Natural killer cell (primary cell): ENCODE data around the gene TBC1D10B. TPM values are rescaled to one million over a fixed set of nuclear protein-coding genes. Genes with fewer than 3 reads are reported as not detected.
A peak's percentile ranks its signal among the peaks of the same experiment; 100 is the strongest.

ENCODE experiments used
- ATAC-seq, 3 donors: fragments of 150-1000 bp in 2 of 3; fragments of 200-7000 bp in 1 of 3; cut with Tn5 transposase; 1 replicate in 1 of 3; 2 replicates in 2 of 3; pipeline ENCODE4 v1.10.0; 2021; ENCODE audit warnings: mild to moderate bottlenecking in 2 of 3, moderate library complexity in 2 of 3
- DNase-seq, 2 donors: peaks; one replicate each; pipeline versions ENCODE4 v3.0.0 to v3.0.0-alpha.2; 2013 to 2021; ENCODE audit warnings: mixed read lengths in 1 of 2
- H3K27ac ChIP-seq: one replicate; pipeline ENCODE4 v1.5.1; 2013; ENCODE audit warnings: mild to moderate bottlenecking, low read length
- H3K27me3 ChIP-seq: one replicate; pipeline ENCODE4 v1.6.1; 2013; ENCODE audit warnings: low read length; ENCODE audit not compliant: control insufficient read depth, insufficient read depth
- H3K36me3 ChIP-seq: one replicate; pipeline ENCODE4 v1.6.1; 2013; ENCODE audit warnings: low read length; ENCODE audit not compliant: control insufficient read depth, insufficient read depth
- H3K4me1 ChIP-seq: one replicate; pipeline ENCODE4 v1.6.1; 2013; ENCODE audit warnings: low read length; ENCODE audit not compliant: control insufficient read depth, insufficient read depth
- H3K4me3 ChIP-seq: one replicate; pipeline ENCODE4 v1.5.1; 2013; ENCODE audit warnings: low read length
- H3K9me3 ChIP-seq: one replicate; pipeline ENCODE4 v1.6.1; 2013; ENCODE audit warnings: low read length; ENCODE audit not compliant: control insufficient read depth, insufficient read depth
- H3K27ac Mint-ChIP-seq, 2 donors: one replicate each; pipeline ENCODE4 v1.8.0; 2022; ENCODE audit warnings: mild to moderate bottlenecking in 2 of 2, mixed read lengths in 2 of 2, moderate library complexity in 1 of 2
- H3K27me3 Mint-ChIP-seq, 2 donors: one replicate each; pipeline ENCODE4 v1.8.0; 2022; ENCODE audit warnings: low read depth in 2 of 2, mixed read lengths in 2 of 2
- H3K36me3 Mint-ChIP-seq: one replicate; pipeline ENCODE4 v1.8.0; 2022; ENCODE audit warnings: mixed read lengths
- H3K4me1 Mint-ChIP-seq, 2 donors: one replicate each; pipeline ENCODE4 v1.8.0; 2022; ENCODE audit warnings: mixed read lengths in 2 of 2
- H3K4me3 Mint-ChIP-seq: one replicate; pipeline ENCODE4 v1.8.0; 2022; ENCODE audit warnings: mild to moderate bottlenecking, moderate library complexity, mixed read lengths
- H3K9me3 Mint-ChIP-seq, 2 donors: one replicate each; pipeline ENCODE4 v1.8.0; 2022; ENCODE audit warnings: mixed read lengths in 2 of 2
- WGBS: methylation state at CpG from one replicate; pipeline ENCODE4 v1.1.7; 2013; ENCODE audit warnings: missing lambda C conversion rate; ENCODE audit not compliant: insufficient coverage; 5-methylcytosine and 5-hydroxymethylcytosine counted together
- intact Hi-C: fragments of 100-400 bp; cut with micrococcal nuclease; formaldehyde crosslinking; loops from one replicate; pipeline ENCODE4 v1.14.2; 2022
- total RNA-seq, 4 donors: library from RNA; stranded (reverse); fragments of 120-200 nt in 1 of 4; gene quantifications; one replicate each; pipeline versions ENCODE4 v1.2.3 to v1.2.4, GENCODE V29; 2013 to 2022
- TF ChIP-seq, protein P1 (sequence below): fragments of 200-600 bp; IDR thresholded peaks from one replicate; pipeline ENCODE4 v1.8.0; 2022; ENCODE audit warnings: antibody characterized with exemption

The TBC1D10B gene
- total RNA-seq, 3 donors from 2014 or later (not counting 1 experiment from before 2014, with no cell fraction given): 43.0 to 55.3 (median 50.2) TPM

DNA sequence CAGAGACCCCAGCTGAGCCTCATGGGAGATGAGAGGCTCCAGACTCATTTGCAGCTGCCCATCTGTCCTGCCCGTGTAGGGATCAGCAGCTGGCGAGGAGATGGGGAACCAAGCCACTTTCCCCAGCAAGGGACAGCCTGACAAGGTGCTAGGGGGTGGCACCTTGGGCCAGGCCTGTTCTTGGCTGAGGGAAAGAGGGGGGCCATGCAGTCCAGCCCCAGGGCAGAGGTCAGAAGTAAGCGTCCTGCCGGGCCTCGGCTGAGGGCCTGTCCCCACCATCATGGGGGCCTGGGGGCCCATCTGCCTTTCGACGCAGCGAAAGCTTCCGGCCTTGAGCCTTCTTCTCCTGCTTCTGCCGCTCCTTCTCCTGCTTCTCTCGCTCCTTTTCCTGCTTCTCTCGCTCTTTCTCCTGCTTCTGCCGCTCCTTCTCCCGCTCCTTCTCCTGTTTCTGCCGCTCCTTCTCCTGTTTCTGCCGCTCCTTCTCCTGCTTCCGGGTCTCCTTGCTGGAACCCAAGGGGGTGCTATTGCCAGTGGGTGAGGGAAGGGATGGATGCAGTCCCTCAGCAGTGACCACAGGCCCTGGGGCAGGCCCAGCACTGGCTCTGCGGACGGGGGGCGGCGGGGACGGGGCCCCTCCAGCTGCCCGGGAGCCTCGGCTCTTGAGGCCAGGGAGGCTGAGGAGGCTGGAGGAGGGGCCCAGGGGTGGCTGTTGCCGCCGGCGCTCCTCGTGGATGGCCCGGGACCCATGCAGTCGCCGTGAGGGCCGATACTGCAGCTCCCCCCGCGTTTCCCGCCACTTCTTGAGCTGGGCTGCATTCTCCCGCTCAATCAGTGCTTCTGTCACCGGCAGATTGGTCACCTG lies 12.3 kb downstream of the TBC1D10B start:
- peaks cover 9% of the 10 kb centered on the region for H3K36me3 Mint-ChIP-seq
- intact Hi-C loops: no loop called here
- no peak overlapping the region for H3K27ac ChIP-seq

DNA sequence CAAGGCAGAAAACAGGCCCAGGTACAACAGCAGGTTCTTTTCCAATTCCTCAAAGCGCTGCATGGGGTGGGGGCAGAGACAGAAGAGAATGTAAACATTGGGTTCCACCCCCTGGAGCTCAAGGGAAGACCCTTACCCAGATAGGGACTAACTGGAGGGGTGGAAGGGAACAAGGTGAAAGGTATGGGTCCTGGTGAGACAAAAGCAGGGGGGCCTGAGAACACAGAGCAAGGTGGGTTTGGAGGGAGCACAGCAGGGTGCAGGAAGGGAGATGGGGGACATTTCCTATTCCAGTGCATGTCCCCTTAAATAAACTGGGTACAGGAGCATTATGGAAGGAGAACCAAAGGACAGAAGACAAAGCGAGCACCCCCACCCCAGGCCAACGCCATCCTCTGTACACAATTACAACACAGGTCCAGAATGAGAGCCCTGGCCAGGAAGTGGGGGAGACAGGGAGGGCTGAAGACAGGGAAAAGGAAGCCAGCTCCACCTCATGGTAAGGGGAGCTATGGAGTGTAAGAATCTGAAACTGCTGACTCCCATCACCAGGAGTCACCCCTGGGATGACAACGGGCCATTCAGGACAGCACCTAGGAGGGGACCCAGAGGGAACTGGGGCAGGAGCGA lies 13.1 kb downstream of the TBC1D10B start:
- no peaks in the 10 kb centered on the region for H3K9me3 Mint-ChIP-seq
- H3K4me1 Mint-ChIP-seq: peaks cover 49 to 51% of the 10 kb centered on the region in 2 donors
- DNase-seq (peak in 1 of 2 donors; percentile 4), ATAC-seq (no peak)
- H3K27ac Mint-ChIP-seq: peak overlapping the region; percentile 96 to 98
- TF ChIP-seq, protein P1, sequence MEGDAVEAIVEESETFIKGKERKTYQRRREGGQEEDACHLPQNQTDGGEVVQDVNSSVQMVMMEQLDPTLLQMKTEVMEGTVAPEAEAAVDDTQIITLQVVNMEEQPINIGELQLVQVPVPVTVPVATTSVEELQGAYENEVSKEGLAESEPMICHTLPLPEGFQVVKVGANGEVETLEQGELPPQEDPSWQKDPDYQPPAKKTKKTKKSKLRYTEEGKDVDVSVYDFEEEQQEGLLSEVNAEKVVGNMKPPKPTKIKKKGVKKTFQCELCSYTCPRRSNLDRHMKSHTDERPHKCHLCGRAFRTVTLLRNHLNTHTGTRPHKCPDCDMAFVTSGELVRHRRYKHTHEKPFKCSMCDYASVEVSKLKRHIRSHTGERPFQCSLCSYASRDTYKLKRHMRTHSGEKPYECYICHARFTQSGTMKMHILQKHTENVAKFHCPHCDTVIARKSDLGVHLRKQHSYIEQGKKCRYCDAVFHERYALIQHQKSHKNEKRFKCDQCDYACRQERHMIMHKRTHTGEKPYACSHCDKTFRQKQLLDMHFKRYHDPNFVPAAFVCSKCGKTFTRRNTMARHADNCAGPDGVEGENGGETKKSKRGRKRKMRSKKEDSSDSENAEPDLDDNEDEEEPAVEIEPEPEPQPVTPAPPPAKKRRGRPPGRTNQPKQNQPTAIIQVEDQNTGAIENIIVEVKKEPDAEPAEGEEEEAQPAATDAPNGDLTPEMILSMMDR: no peak
- intact Hi-C loops: no loop called here
- no peak overlapping the region for H3K4me3 ChIP-seq
- no peaks in the 10 kb centered on the region for H3K27me3 Mint-ChIP-seq
- H3K27me3 ChIP-seq: no peaks in the 10 kb centered on the region
- no peak overlapping the region for H3K4me3 Mint-ChIP-seq
- peaks cover 34% of the 10 kb centered on the region for H3K4me1 ChIP-seq
- peaks cover 1% of the 10 kb centered on the region for H3K36me3 Mint-ChIP-seq
- H3K27ac ChIP-seq: no peak overlapping the region
- 96% methylated on average over 3 of the region's 5 CpGs for WGBS
- H3K9me3 ChIP-seq: no peaks in the 10 kb centered on the region
- peaks cover 33% of the 10 kb centered on the region for H3K36me3 ChIP-seq

More for the DNA sequence above, 12.3 kb downstream of the TBC1D10B start:
- 94% methylated on average over 35 of the region's 37 CpGs for WGBS
- H3K9me3 ChIP-seq: no peaks in the 10 kb centered on the region
- H3K4me3 ChIP-seq: no peak overlapping the region
- no peak for ATAC-seq
- peaks cover 32% of the 10 kb centered on the region for H3K4me1 ChIP-seq
- H3K27me3 ChIP-seq: no peaks in the 10 kb centered on the region
- TF ChIP-seq, protein P1: no peak
- H3K27ac Mint-ChIP-seq: peak overlapping the region in 1 of 2 donors; percentile 11
- no peak for DNase-seq
- no peaks in the 10 kb centered on the region for H3K27me3 Mint-ChIP-seq
- no peaks in the 10 kb centered on the region for H3K9me3 Mint-ChIP-seq
- peaks cover 45 to 46% of the 10 kb centered on the region in 2 donors for H3K4me1 Mint-ChIP-seq
- H3K4me3 Mint-ChIP-seq: no peak overlapping the region
- H3K36me3 ChIP-seq: peaks cover 30% of the 10 kb centered on the region

DNA sequence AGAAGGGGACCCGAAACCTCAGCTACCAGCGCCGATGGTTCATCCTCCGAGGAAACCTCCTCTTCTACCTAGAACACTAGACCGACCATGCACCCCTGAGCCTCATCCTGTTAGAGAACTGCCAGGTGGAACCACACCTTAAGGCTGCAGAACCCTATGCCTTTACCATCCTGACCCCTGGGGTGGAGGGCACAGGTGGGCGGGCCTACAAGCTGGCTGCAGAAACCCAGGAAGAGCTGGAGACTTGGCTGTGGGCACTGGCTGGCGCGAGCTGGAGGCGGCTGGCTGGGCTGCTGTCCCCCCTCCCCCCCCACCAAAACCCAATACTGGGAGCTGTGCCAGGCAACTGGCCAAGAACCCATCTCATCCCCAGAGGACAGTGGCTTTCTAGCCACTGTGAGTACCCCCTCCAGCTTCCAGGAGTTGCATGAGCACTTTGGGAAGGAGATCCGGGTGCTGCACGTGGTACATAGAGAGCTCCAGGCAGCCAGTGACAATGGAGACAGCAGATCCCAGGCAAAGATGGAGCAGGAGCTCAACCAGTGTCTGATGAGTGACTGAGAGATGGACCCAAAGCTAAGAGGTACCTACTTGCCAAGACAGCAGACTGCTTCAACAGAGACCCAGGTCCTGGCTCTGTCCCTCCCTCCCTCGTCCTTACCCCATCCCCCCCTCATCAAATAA lies 13.8 kb downstream of the TBC1D10B start:
- Mint-ChIP-seq H3K4me1 (peaks cover 54 to 58% of the 10 kb centered on the region in 2 donors), H3K4me3 (peak overlapping the region; percentile 95), H3K27ac (peak overlapping the region; percentile 96 to 98), H3K27me3 (no peaks in the 10 kb centered on the region), H3K9me3 (no peaks in the 10 kb centered on the region), H3K36me3 (no peaks in the 10 kb centered on the region)
- H3K27me3 ChIP-seq: no peaks in the 10 kb centered on the region
- peak overlapping the region; percentile 6 for H3K27ac ChIP-seq
- peaks cover 39% of the 10 kb centered on the region for H3K36me3 ChIP-seq
- ATAC-seq: no peak
- DNase-seq: peak in 1 of 2 donors; percentile 36
- intact Hi-C loops: no loop called here
- H3K4me1 ChIP-seq: peaks cover 40% of the 10 kb centered on the region
- TF ChIP-seq, protein P1: no peak
- H3K4me3 ChIP-seq: no peak overlapping the region
- no peaks in the 10 kb centered on the region for H3K9me3 ChIP-seq
- WGBS: 79% methylated on average over 12 of the region's 12 CpGs
